Measurements from ENCODE around the gene SORBS2.
A peak's percentile ranks its signal among the peaks of the same experiment; 100 is the strongest.

The SORBS2 gene

GRCh38 chr4:185743722-185744487 lies 68.1 kb downstream of the SORBS2 start:
- Histone ChIP-seq H2BK5ac (ENCODE audit: low read length) (no peak overlapping the region), H4K5ac (ENCODE audit: low read length) (no peak overlapping the region), H3K18ac (ENCODE audit: low read length) (no peak overlapping the region), H3K4me2 (ENCODE audit: low read length) (no peak overlapping the region), H3K9ac (ENCODE audit: low read length) (no peak overlapping the region), H3K79me2 (ENCODE audit: control insufficient read depth, insufficient read depth, low read length) (no peaks in the 10 kb centered on the region), H3K79me1 (ENCODE audit: low read length) (no peaks in the 10 kb centered on the region), H3K4ac (ENCODE audit: low read depth, low read length) (no peak overlapping the region), H2AK5ac (ENCODE audit: low read length) (no peak overlapping the region), H2BK15ac (replicated peaks; ENCODE audit: low read depth) (no peak overlapping the region), H2BK120ac (ENCODE audit: low read depth, low read length) (no peak overlapping the region), H3K4me1 (ENCODE audit: control insufficient read depth, low read depth, low read length) (peaks cover 2% of the 10 kb centered on the region), H3K56ac (ENCODE audit: low read length) (no peak overlapping the region), H3K36me3 (ENCODE audit: control insufficient read depth, insufficient read depth, low read length) (no peaks in the 10 kb centered on the region), H3K27me3 (ENCODE audit: insufficient read depth, low read length, poor library complexity) (no peaks in the 10 kb centered on the region), H3K27ac (ENCODE audit: low read depth, low read length) (no peak overlapping the region), H3K23ac (ENCODE audit: low read length) (no peak overlapping the region), H4K8ac (ENCODE audit: low read depth, low read length) (no peak overlapping the region), H3K4me3 (ENCODE audit: low read length) (no peak overlapping the region)
- DNase-seq: no peak
- no CpG with 5 or more reads among the region's 2 CpGs for WGBS (ENCODE audit: extremely low coverage, insufficient coverage, low lambda C conversion rate)

GRCh38 chr4:185742766-185743165 lies 69.2 kb downstream of the SORBS2 start:
- H3K27me3 ChIP-seq (ENCODE audit: insufficient read depth, low read length, poor library complexity): no peaks in the 10 kb centered on the region
- H2BK5ac ChIP-seq (ENCODE audit: low read length): no peak overlapping the region
- H3K36me3 ChIP-seq (ENCODE audit: control insufficient read depth, insufficient read depth, low read length): no peaks in the 10 kb centered on the region
- H2BK15ac ChIP-seq (replicated peaks; ENCODE audit: low read depth): no peak overlapping the region
- no peak overlapping the region for H3K23ac ChIP-seq (ENCODE audit: low read length)
- no peak overlapping the region for H3K4ac ChIP-seq (ENCODE audit: low read depth, low read length)
- H4K5ac ChIP-seq (ENCODE audit: low read length): no peak overlapping the region
- DNase-seq: no peak
- H4K8ac ChIP-seq (ENCODE audit: low read depth, low read length): no peak overlapping the region
- no peak overlapping the region for H3K9ac ChIP-seq (ENCODE audit: low read length)
- peaks cover 2% of the 10 kb centered on the region for H3K4me1 ChIP-seq (ENCODE audit: control insufficient read depth, low read depth, low read length)
- H3K79me2 ChIP-seq (ENCODE audit: control insufficient read depth, insufficient read depth, low read length): no peaks in the 10 kb centered on the region
- H3K79me1 ChIP-seq (ENCODE audit: low read length): no peaks in the 10 kb centered on the region
- H3K56ac ChIP-seq (ENCODE audit: low read length): no peak overlapping the region
- no peak overlapping the region for H3K4me3 ChIP-seq (ENCODE audit: low read length)
- no CpG with 5 or more reads among the region's 8 CpGs for WGBS (ENCODE audit: extremely low coverage, insufficient coverage, low lambda C conversion rate)
- no peak overlapping the region for H3K18ac ChIP-seq (ENCODE audit: low read length)
- H2AK5ac ChIP-seq (ENCODE audit: low read length): no peak overlapping the region
- H3K27ac ChIP-seq (ENCODE audit: low read depth, low read length): no peak overlapping the region
- H3K4me2 ChIP-seq (ENCODE audit: low read length): no peak overlapping the region
- no peak overlapping the region for H2BK120ac ChIP-seq (ENCODE audit: low read depth, low read length)

- no peak overlapping the region for H3K56ac ChIP-seq (ENCODE audit: low read length)
- no peak overlapping the region for H3K9ac ChIP-seq (ENCODE audit: low read length)
- H2BK5ac ChIP-seq (ENCODE audit: low read length): no peak overlapping the region
- no peaks in the 10 kb centered on the region for H3K36me3 ChIP-seq (ENCODE audit: control insufficient read depth, insufficient read depth, low read length)
- H2AK5ac ChIP-seq (ENCODE audit: low read length): no peak overlapping the region
- H3K79me1 ChIP-seq (ENCODE audit: low read length): no peaks in the 10 kb centered on the region
- no peak overlapping the region for H3K4ac ChIP-seq (ENCODE audit: low read depth, low read length)
- no peak overlapping the region for H4K8ac ChIP-seq (ENCODE audit: low read depth, low read length)
- no peak overlapping the region for H2BK15ac ChIP-seq (replicated peaks; ENCODE audit: low read depth)
- no CpG with 5 or more reads among the region's 6 CpGs for WGBS (ENCODE audit: extremely low coverage, insufficient coverage, low lambda C conversion rate)
- no peak overlapping the region for H3K4me2 ChIP-seq (ENCODE audit: low read length)
- H3K4me3 ChIP-seq (ENCODE audit: low read length): no peak overlapping the region
- H3K4me1 ChIP-seq (ENCODE audit: control insufficient read depth, low read depth, low read length): peaks cover 2% of the 10 kb centered on the region
- H3K27me3 ChIP-seq (ENCODE audit: insufficient read depth, low read length, poor library complexity): no peaks in the 10 kb centered on the region
- no peak overlapping the region for H2BK120ac ChIP-seq (ENCODE audit: low read depth, low read length)
- H3K18ac ChIP-seq (ENCODE audit: low read length): no peak overlapping the region
- H3K27ac ChIP-seq (ENCODE audit: low read depth, low read length): no peak overlapping the region
- no peak overlapping the region for H3K23ac ChIP-seq (ENCODE audit: low read length)
- DNase-seq: no peak
- H3K79me2 ChIP-seq (ENCODE audit: control insufficient read depth, insufficient read depth, low read length): no peaks in the 10 kb centered on the region
- H4K5ac ChIP-seq (ENCODE audit: low read length): no peak overlapping the region
These were observed 70.2 kb downstream of the SORBS2 start for GRCh38 chr4:185741795-185742194.

DNA sequence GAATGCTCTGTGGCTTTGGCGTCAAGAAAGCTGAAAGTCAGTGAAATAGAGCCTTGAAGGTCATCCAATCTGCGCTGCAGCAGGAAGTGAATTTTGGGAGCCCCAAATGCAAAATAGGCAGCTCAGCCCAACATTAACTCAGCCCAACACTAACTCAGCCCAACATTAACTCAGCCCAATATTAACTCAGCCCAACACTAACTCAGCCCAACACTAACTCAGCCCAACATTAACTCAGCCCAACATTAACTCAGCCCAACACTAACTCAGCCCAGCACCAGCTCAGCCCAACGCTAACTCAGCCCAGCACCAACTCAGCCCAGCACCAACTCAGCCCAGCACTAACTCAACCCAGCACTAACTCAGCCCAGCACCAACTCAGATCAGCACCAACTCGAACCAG lies 71.5 kb downstream of the SORBS2 start:
- H3K9ac ChIP-seq (ENCODE audit: low read length): no peak overlapping the region
- H3K79me1 ChIP-seq (ENCODE audit: low read length): no peaks in the 10 kb centered on the region
- H2BK5ac ChIP-seq (ENCODE audit: low read length): no peak overlapping the region
- H3K18ac ChIP-seq (ENCODE audit: low read length): no peak overlapping the region
- H3K4ac ChIP-seq (ENCODE audit: low read depth, low read length): no peak overlapping the region
- no peak overlapping the region for H2BK15ac ChIP-seq (replicated peaks; ENCODE audit: low read depth)
- no peak overlapping the region for H3K4me3 ChIP-seq (ENCODE audit: low read length)
- no peak overlapping the region for H3K27ac ChIP-seq (ENCODE audit: low read depth, low read length)
- H3K27me3 ChIP-seq (ENCODE audit: insufficient read depth, low read length, poor library complexity): no peaks in the 10 kb centered on the region
- no peak overlapping the region for H2BK120ac ChIP-seq (ENCODE audit: low read depth, low read length)
- peaks cover 2% of the 10 kb centered on the region for H3K4me1 ChIP-seq (ENCODE audit: control insufficient read depth, low read depth, low read length)
- no peak overlapping the region for H3K56ac ChIP-seq (ENCODE audit: low read length)
- no peaks in the 10 kb centered on the region for H3K36me3 ChIP-seq (ENCODE audit: control insufficient read depth, insufficient read depth, low read length)
- H3K79me2 ChIP-seq (ENCODE audit: control insufficient read depth, insufficient read depth, low read length): no peaks in the 10 kb centered on the region
- peak; percentile 64 for DNase-seq
- no peak overlapping the region for H2AK5ac ChIP-seq (ENCODE audit: low read length)
- H4K8ac ChIP-seq (ENCODE audit: low read depth, low read length): no peak overlapping the region
- no peak overlapping the region for H3K23ac ChIP-seq (ENCODE audit: low read length)
- no CpG with 5 or more reads among the region's 4 CpGs for WGBS (ENCODE audit: extremely low coverage, insufficient coverage, low lambda C conversion rate)
- no peak overlapping the region for H4K5ac ChIP-seq (ENCODE audit: low read length)
- no peak overlapping the region for H3K4me2 ChIP-seq (ENCODE audit: low read length)

- H3K79me2 ChIP-seq (ENCODE audit: control insufficient read depth, insufficient read depth, low read length): no peaks in the 10 kb centered on the region
- no peak overlapping the region for H3K4me3 ChIP-seq (ENCODE audit: low read length)
- H3K36me3 ChIP-seq (ENCODE audit: control insufficient read depth, insufficient read depth, low read length): no peaks in the 10 kb centered on the region
- no peak overlapping the region for H3K4ac ChIP-seq (ENCODE audit: low read depth, low read length)
- H3K27ac ChIP-seq (ENCODE audit: low read depth, low read length): no peak overlapping the region
- H2BK5ac ChIP-seq (ENCODE audit: low read length): no peak overlapping the region
- no peaks in the 10 kb centered on the region for H3K79me1 ChIP-seq (ENCODE audit: low read length)
- no peak overlapping the region for H2BK120ac ChIP-seq (ENCODE audit: low read depth, low read length)
- no peak overlapping the region for H4K8ac ChIP-seq (ENCODE audit: low read depth, low read length)
- no peak overlapping the region for H3K18ac ChIP-seq (ENCODE audit: low read length)
- H3K9ac ChIP-seq (ENCODE audit: low read length): no peak overlapping the region
- no peak overlapping the region for H2AK5ac ChIP-seq (ENCODE audit: low read length)
- H3K4me1 ChIP-seq (ENCODE audit: control insufficient read depth, low read depth, low read length): peaks cover 2% of the 10 kb centered on the region
- H2BK15ac ChIP-seq (replicated peaks; ENCODE audit: low read depth): no peak overlapping the region
- no peak overlapping the region for H3K56ac ChIP-seq (ENCODE audit: low read length)
- H3K27me3 ChIP-seq (ENCODE audit: insufficient read depth, low read length, poor library complexity): no peaks in the 10 kb centered on the region
- no peak overlapping the region for H4K5ac ChIP-seq (ENCODE audit: low read length)
- no peak overlapping the region for H3K23ac ChIP-seq (ENCODE audit: low read length)
- DNase-seq: peak; percentile 69
- H3K4me2 ChIP-seq (ENCODE audit: low read length): no peak overlapping the region
These were observed 73.2 kb downstream of the SORBS2 start for GRCh38 chr4:185738820-185739219.

DNA sequence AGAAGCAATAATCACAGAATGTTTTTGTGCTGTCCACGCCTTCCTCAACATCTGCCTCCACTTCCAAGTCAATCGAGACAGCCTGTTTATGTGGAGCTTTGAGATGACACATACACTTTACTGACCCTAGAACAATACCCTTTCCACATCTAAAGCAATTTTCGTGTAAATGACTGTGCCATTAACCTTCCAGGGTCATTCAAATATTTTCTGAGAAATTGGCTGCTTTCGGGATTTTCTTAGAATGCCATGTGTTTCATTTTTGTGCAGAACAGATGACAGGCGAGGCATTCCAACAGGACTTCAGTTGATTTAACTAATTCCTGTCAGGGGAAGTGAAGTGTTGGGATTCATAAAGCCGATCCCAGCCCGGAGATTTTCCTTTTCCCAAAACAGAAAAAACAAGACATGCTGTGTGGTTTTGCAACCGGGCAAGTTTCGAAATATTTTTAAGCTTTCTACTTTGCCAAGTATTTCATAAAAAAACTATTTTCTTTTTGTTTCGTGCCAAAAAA lies 73.9 kb downstream of the SORBS2 start:
- Histone ChIP-seq H3K4me3 (ENCODE audit: low read length) (no peak overlapping the region), H3K27me3 (ENCODE audit: insufficient read depth, low read length, poor library complexity) (no peaks in the 10 kb centered on the region), H3K4me2 (ENCODE audit: low read length) (no peak overlapping the region), H2BK5ac (ENCODE audit: low read length) (no peak overlapping the region), H3K36me3 (ENCODE audit: control insufficient read depth, insufficient read depth, low read length) (no peaks in the 10 kb centered on the region), H3K79me2 (ENCODE audit: control insufficient read depth, insufficient read depth, low read length) (no peaks in the 10 kb centered on the region), H3K9ac (ENCODE audit: low read length) (no peak overlapping the region), H3K79me1 (ENCODE audit: low read length) (no peaks in the 10 kb centered on the region), H3K56ac (ENCODE audit: low read length) (no peak overlapping the region), H3K4me1 (ENCODE audit: control insufficient read depth, low read depth, low read length) (peaks cover 2% of the 10 kb centered on the region), H4K8ac (ENCODE audit: low read depth, low read length) (no peak overlapping the region), H3K27ac (ENCODE audit: low read depth, low read length) (no peak overlapping the region), H3K23ac (ENCODE audit: low read length) (no peak overlapping the region), H2BK15ac (replicated peaks; ENCODE audit: low read depth) (no peak overlapping the region), H2AK5ac (ENCODE audit: low read length) (no peak overlapping the region), H3K18ac (ENCODE audit: low read length) (no peak overlapping the region), H4K5ac (ENCODE audit: low read length) (no peak overlapping the region), H3K4ac (ENCODE audit: low read depth, low read length) (no peak overlapping the region), H2BK120ac (ENCODE audit: low read depth, low read length) (no peak overlapping the region)
- no CpG with 5 or more reads among the region's 10 CpGs for WGBS (ENCODE audit: extremely low coverage, insufficient coverage, low lambda C conversion rate)
- DNase-seq: no peak
